Measurements from ENCODE around the gene TRIM10.

TRIM10 gene

GRCh38 chr6:30160785-30161531 is at the start of gene TRIM10:
TRIM10 (minus strand) TSS chr6:30161211; CDS start chr6:30160858, 353 bp downstream.
- in situ Hi-C loops (cut with HindIII; ENCODE audit: low sequenced_read_pairs) = no loop called here
- DNase-seq (ENCODE audit: low read depth) = no peak
- H3K4me3 ChIP-seq (ENCODE audit: low read depth, low read length) = no peak within 1 kb of the TSS
- TF ChIP-seq CTCF (IDR thresholded peaks at IDR 0.05; ENCODE audit: low read depth, low read length, missing control alignments) = no peak

GRCh38 chr6:30207619-30208295 is 46.7 kb upstream of the TRIM10 start:
- no peak overlapping the region for H3K4me3 ChIP-seq (ENCODE audit: low read depth, low read length)
- TF ChIP-seq CTCF (IDR thresholded peaks at IDR 0.05; ENCODE audit: low read depth, low read length, missing control alignments) = no peak
- in situ Hi-C loops (cut with HindIII; ENCODE audit: low sequenced_read_pairs) = no loop called here

GRCh38 chr6:30206799-30207618 is 46.0 kb upstream of the TRIM10 start:
- no peak for TF ChIP-seq CTCF (IDR thresholded peaks at IDR 0.05; ENCODE audit: low read depth, low read length, missing control alignments)
- DNase-seq (ENCODE audit: low read depth) = no peak
- in situ Hi-C loops (cut with HindIII; ENCODE audit: low sequenced_read_pairs) = no loop called here
- no peak overlapping the region for H3K4me3 ChIP-seq (ENCODE audit: low read depth, low read length)

More at GRCh38 chr6:30207619-30208295, 46.7 kb upstream of the TRIM10 start:
- no peak for DNase-seq (ENCODE audit: low read depth)

- H3K4me3 ChIP-seq (ENCODE audit: low read depth, low read length) = no peak overlapping the region
- no peak for TF ChIP-seq CTCF (IDR thresholded peaks at IDR 0.05; ENCODE audit: low read depth, low read length, missing control alignments)
- in situ Hi-C loops (cut with HindIII; ENCODE audit: low sequenced_read_pairs) = no loop called here
- no peak for DNase-seq (ENCODE audit: low read depth)
Observed at GRCh38 chr6:30206152-30206551, 45.1 kb upstream of the TRIM10 start.

GRCh38 chr6:30204116-30204515 is 43.1 kb upstream of the TRIM10 start:
- no peak for DNase-seq (ENCODE audit: low read depth)
- TF ChIP-seq CTCF (IDR thresholded peaks at IDR 0.05; ENCODE audit: low read depth, low read length, missing control alignments) = no peak
- in situ Hi-C loops (cut with HindIII; ENCODE audit: low sequenced_read_pairs) = no loop called here
- no peak overlapping the region for H3K4me3 ChIP-seq (ENCODE audit: low read depth, low read length)

GRCh38 chr6:30202366-30202765 is 41.4 kb upstream of the TRIM10 start:
- DNase-seq (ENCODE audit: low read depth) = no peak
- in situ Hi-C loops (cut with HindIII; ENCODE audit: low sequenced_read_pairs) = no loop called here
- no peak overlapping the region for H3K4me3 ChIP-seq (ENCODE audit: low read depth, low read length)
- no peak for TF ChIP-seq CTCF (IDR thresholded peaks at IDR 0.05; ENCODE audit: low read depth, low read length, missing control alignments)

Measured in astrocyte of the cerebellum (primary cell).